ENCODE measurements around the gene AVP.

DNA sequence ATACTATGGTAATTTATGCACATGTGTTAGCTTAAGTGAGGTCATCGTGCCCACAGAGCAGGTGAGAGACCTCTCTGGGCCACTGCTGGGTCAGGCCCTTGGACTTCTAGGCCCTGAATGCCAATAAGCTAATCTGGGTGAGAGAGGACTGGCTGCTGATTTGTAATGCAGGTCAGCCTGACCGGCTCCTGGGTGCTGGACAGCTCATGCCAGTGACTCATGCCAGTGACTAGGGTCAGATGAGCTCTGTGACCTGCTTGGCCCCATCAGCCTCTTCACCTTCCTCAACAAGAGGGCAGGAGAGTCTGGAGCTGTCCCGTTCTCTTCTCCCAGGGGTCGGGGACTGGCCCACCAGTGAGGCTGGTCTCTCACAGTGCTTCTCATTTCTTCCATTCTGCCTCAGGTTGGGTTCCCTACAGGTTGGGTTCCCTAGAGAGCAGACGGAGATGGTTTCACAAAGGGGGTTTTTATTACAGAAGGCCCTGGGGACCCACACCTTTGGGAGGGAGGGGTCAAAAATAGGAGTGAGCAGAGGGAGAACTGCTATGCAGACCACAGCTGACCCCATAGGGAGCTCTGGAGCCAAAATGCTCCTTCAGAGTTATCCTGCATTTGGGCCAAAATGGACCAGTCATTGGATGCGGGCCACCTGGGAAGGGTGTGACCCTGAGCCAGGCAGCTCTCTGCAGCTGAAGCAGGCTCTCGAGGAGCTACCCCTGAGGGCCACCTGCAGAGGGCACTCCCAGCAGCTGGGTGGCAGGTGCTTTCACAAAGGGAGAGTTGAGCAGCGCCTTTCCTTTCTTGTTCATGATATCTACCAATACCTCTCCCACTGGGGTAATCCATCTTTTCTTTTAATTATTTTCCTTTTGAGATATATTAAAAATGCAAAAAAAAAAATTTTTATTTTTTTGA is 15.3 kb downstream of the AVP start:
- TF ChIP-seq RCOR1 (IDR thresholded peaks at IDR 0.05; ENCODE audit: low read depth, low read length) = no peak
- TF ChIP-seq, protein P1, sequence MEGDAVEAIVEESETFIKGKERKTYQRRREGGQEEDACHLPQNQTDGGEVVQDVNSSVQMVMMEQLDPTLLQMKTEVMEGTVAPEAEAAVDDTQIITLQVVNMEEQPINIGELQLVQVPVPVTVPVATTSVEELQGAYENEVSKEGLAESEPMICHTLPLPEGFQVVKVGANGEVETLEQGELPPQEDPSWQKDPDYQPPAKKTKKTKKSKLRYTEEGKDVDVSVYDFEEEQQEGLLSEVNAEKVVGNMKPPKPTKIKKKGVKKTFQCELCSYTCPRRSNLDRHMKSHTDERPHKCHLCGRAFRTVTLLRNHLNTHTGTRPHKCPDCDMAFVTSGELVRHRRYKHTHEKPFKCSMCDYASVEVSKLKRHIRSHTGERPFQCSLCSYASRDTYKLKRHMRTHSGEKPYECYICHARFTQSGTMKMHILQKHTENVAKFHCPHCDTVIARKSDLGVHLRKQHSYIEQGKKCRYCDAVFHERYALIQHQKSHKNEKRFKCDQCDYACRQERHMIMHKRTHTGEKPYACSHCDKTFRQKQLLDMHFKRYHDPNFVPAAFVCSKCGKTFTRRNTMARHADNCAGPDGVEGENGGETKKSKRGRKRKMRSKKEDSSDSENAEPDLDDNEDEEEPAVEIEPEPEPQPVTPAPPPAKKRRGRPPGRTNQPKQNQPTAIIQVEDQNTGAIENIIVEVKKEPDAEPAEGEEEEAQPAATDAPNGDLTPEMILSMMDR (IDR thresholded peaks at IDR 0.05) = peak; percentile 22; the same call in 2 of the 3 replicates
- no peak for TF ChIP-seq ELK1 (IDR thresholded peaks at IDR 0.05; ENCODE audit: low read depth, low read length)
- TF ChIP-seq POLR2AphosphoS2 (conservative IDR thresholded peaks at IDR 0.05; ENCODE audit: low read length) = no peak
- no peak for TF ChIP-seq NFE2L2 (conservative IDR thresholded peaks at IDR 0.05; ENCODE audit: low read length)
- no peak for TF ChIP-seq MAX (IDR thresholded peaks at IDR 0.05)
- peak; percentile 60; the same call in 1 of the 2 replicates for TF ChIP-seq REST (IDR thresholded peaks at IDR 0.05)
- no peak for TF ChIP-seq BHLHE40 (IDR thresholded peaks at IDR 0.05; ENCODE audit: low read depth, low read length)
- TF ChIP-seq FOSL2 (IDR thresholded peaks at IDR 0.05) = peak; percentile 27; the same call in 1 of the 2 replicates
- TF ChIP-seq FOSL2 (CRISPR knock-in tag; IDR thresholded peaks at IDR 0.05) = peak; percentile 73
- TF ChIP-seq CHD2 (IDR thresholded peaks at IDR 0.05; ENCODE audit: low read length, partially characterized antibody) = no peak
- TF ChIP-seq HOXB5 (CRISPR knock-in tag; IDR thresholded peaks at IDR 0.05) = no peak
- no peak for TF ChIP-seq SREBF2 (IDR thresholded peaks at IDR 0.05)
- TF ChIP-seq ESRRA (IDR thresholded peaks at IDR 0.05; ENCODE audit: borderline replicate concordance, low read length) = no peak

Measured in A549 (cell line).